GM21515 (cell line): ENCODE data around the gene TMTC4.

Source experiments
- ATAC-seq: cut with Tn5 transposase; IDR thresholded peaks from one replicate; pipeline ENCODE4 v1.9.1; 2021; ENCODE audit not compliant: unreplicated experiment

The TMTC4 gene

GRCh38 chr13:100667894-100668293 lies 6.7 kb downstream of the TMTC4 start:
- ATAC-seq = no peak

- ATAC-seq = no peak
Observed at GRCh38 chr13:100666124-100666523, 8.5 kb downstream of the TMTC4 start.

GRCh38 chr13:100665403-100665802 lies 9.2 kb downstream of the TMTC4 start:
- ATAC-seq = no peak

GRCh38 chr13:100664171-100664900 lies 10.3 kb downstream of the TMTC4 start:
- ATAC-seq = no peak

- ATAC-seq = no peak
Observed at GRCh38 chr13:100662468-100663211, 12.0 kb downstream of the TMTC4 start.

- no peak for ATAC-seq
Observed at GRCh38 chr13:100660761-100661160, 13.8 kb downstream of the TMTC4 start.

- no peak for ATAC-seq
Observed at GRCh38 chr13:100659578-100659977, 15.0 kb downstream of the TMTC4 start.

GRCh38 chr13:100658363-100658762 lies 16.2 kb downstream of the TMTC4 start:
- peak; percentile 68 for ATAC-seq

- ATAC-seq = peak; percentile 14
Observed at GRCh38 chr13:100657881-100658315, 16.7 kb downstream of the TMTC4 start.

- no peak for ATAC-seq
Observed at GRCh38 chr13:100652510-100652909, 22.1 kb downstream of the TMTC4 start.

- no peak for ATAC-seq
Observed at GRCh38 chr13:100650326-100650725, 24.3 kb downstream of the TMTC4 start.

GRCh38 chr13:100648354-100648753 lies 26.2 kb downstream of the TMTC4 start:
- no peak for ATAC-seq

- ATAC-seq = no peak
Observed at GRCh38 chr13:100646871-100647270, 27.7 kb downstream of the TMTC4 start.

- ATAC-seq = no peak
Observed at GRCh38 chr13:100646030-100646673, 28.4 kb downstream of the TMTC4 start.

GRCh38 chr13:100645382-100645781 lies 29.2 kb downstream of the TMTC4 start:
- ATAC-seq = no peak

- no peak for ATAC-seq
Observed at GRCh38 chr13:100644371-100644770, 30.2 kb downstream of the TMTC4 start.

GRCh38 chr13:100637796-100638195 lies 36.8 kb downstream of the TMTC4 start:
- ATAC-seq = no peak

- no peak for ATAC-seq
Observed at GRCh38 chr13:100637380-100637779, 37.2 kb downstream of the TMTC4 start.

- ATAC-seq = no peak
Observed at GRCh38 chr13:100636441-100636840, 38.2 kb downstream of the TMTC4 start.

GRCh38 chr13:100636004-100636403 lies 38.6 kb downstream of the TMTC4 start:
- no peak for ATAC-seq

- ATAC-seq = no peak
Observed at GRCh38 chr13:100634696-100635095, 39.9 kb downstream of the TMTC4 start.

- ATAC-seq = no peak
Observed at GRCh38 chr13:100633461-100633860, 41.1 kb downstream of the TMTC4 start.
